Glomerular endothelial cell (primary cell): ENCODE data around the gene KRTAP10-2. TPM values are rescaled to one million over a fixed set of nuclear protein-coding genes. Genes with fewer than 3 reads are reported as not detected.

Experiments used
- DNase-seq: peaks from one replicate; pipeline ENCODE4 v3.0.0-alpha.2; 2011; ENCODE audit warnings: low read depth, low spot score; ENCODE audit errors: extremely low read depth
- total RNA-seq: library from RNA; depleted of rRNA; stranded (reverse); fragments of >200 nt; gene quantifications from 2 replicates; pipeline ENCODE4 v1.2.3, GENCODE V29; 2015

KRTAP10-2 gene
- total RNA-seq, 1 donor from 2014 or later, result not detected

DNA sequence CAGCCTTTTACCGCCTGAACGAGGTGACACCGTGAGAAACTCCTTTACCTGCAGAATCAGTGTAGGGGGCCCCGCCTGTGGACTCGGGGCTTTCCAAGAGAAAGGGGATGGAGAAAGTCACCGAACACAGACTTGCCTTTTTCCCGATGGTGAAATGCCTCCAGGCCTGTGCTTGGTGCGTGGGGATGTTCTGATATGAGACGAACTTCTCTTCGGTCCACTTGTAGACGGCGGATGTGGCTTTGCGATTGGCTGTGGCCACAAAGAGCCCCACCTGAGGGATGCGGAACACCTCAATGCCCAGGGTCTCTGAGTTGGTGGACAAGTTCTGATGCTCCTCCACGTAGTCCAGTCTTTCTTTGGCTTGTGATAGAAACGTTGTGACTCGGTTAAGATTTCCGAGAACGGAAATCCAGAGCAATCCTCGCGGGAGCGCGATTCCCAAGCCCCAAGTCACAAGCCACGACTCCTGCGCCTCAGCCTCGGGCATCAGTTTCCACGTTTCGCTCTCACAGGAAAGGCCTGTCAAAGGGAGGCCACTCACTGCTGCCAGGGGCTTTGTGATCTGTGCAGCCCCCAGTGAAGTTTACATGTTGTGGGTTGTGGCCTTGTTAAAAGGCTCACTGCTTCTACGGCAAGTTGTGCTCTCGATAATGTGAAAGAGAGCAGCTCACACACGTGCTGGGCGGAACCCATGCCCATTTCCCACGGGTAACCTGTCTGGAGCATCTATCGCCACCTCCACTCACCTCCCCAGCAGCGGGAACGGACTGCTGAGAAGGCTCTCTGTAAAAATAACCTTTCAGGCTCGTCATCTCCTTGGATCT lies 23.9 kb downstream of the KRTAP10-2 start:
- DNase-seq, result no peak

DNA sequence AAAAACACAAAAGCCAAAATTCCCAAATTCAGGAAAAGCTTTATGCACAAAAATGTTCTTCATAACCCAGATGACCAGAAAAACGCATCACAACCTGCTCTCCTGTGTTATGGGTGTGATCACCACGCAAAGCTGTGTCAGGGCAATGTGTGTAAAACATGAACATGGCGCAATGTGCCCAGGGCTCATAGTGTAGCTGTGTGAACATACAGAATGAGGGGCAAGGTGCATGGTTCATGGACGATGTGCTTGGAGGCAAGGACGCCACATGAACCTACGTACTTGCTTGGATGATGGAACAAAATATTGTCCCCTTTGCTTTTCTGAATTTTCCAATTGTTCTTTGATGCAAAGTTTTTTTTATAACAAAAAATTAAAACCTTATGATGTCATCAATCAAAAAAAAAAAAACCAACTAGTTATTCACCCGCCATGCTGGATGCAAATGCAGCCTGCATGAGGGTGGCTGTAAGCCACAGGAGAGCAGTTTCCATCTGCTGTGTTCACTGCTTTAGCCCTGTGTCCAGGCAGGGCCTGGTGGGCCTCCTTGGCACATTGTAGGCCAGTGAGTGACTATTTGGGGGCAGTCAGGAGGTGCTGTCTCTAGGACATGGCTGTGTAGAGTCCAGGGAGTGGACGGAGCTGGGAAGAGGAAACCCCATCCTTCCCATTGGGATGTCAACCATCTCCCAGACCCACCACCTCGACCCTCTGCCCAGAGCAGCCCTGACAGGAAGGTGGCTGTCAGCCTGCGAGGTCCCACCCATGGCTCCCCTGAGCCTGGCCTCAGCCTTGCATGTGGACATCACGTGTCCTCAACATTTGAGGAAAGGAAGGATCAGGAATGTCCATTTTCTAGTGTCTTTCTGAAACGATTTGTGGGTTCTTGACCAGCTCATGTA lies 25.0 kb downstream of the KRTAP10-2 start:
- no peak for DNase-seq

DNA sequence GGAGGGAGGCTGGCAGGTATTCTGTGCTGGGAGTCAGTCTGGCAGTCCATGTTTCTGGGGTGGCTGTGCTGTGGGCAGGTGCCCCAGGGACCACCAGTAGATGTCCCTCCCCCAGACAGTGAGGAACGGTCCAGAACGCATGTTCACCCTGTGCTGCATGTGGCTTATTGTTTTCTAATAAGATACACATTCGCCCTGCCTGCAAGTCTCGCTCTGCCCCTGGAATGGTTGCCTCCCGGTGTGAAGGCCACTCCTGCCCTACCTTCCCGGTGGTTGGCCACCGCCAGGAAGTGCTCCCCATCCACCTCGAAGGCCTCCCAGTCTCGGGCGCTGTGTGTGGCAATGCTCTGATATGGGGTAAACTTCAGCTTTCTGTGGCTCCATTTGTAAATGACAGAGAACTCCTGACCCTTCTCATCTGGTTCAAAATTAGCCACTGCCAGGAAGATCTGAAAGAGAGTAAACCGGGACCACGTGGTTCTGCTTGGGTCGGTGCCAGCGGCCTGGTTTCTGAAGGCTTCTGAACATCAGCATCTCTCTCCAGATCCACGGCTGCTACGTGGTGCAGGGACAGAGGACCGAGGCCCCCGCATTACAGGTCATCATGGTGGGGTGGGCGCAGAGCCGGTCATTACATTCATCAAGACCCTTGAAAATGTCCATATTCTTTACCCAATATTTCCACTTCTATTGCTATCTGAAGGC lies 25.8 kb downstream of the KRTAP10-2 start:
- DNase-seq, result no peak

DNA sequence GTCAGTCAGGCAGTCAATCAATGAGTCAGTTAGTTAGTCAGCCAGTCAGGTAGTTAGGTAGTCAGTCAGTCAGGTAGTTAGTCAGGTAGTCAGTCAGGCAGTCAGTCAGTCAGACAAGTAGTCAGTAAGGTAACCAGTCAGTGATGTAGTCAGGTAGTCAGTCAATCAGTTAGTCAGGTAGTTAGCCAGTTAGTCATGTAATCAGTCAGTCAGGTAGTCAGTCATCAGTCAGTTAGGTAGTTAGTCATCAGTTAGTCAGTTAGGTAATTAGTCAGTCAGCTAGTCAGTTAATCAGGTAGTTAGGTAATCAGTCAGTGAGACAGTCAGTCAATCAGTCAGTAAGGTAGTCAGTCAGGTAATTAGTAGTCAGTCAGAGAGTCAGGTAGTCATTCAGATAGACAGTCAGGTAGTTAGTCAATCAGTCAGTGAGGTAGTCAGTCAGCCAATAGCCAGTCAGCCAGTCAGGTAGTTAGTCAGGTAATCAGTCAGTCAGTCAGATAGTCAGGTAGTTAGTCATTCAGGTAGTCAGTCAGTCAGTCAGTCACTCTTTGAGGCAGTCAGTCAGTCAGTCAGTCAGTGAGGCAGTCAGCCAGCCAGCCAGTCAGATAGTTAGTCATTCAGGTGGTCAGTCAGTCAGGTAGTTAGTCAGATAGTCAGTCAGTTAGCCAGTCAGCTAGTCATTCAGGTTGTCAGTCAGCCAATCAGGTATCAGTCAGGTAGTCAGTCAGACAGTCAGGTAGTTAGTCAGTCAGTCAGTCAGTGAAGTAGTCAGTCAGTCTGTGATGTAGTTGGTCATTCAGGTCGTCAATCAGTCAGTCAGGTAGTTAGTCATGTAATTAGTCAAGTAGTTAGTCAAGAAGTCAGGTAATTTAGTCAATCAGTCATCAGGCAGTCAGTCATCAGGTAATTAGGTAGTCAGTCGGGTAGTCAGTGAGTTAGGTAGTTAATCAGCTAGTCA lies 26.6 kb downstream of the KRTAP10-2 start:
- no peak for DNase-seq

DNA sequence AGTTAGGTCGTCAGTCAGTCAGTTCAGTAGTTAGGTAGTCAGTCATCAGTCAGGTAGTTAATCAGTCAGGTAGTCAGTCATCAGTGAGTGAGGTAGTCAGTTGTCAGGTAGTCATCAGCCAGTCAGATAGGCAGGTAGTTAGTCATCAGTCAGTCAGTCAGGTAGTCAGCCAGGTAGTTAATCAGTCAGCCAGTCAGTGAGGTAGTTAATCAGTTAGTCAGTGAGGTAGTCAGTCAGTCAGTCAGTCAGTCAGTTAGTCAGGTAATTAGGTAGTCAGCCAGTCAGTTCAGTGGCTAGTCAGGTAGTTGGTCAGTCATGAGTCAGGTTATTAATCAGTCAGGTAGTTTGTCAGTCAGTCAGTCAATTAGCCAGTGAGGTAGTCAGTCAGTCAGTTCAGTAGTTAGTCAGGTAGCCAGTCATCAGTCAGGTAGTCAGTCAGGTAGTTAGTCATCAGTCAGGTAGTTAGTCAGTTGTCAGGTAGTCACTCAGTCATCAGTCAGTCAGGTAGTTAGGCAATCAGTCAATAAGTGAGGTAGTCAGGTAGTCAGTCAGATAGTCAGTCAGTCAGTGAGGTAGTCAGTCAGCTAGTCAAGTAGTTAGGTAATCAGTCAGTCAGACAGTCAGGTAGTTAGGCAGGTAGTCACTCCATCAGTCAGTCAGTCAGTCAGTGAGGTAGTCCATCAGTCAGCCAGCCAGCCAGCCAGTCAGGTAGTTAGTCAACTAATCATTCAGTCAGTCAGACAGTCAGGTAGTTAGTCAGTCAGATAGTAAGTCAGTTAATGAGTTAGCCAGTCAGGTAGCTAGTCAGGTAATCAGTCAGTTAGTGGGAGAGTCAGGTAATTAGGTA lies 27.5 kb downstream of the KRTAP10-2 start:
- no peak for DNase-seq

DNA sequence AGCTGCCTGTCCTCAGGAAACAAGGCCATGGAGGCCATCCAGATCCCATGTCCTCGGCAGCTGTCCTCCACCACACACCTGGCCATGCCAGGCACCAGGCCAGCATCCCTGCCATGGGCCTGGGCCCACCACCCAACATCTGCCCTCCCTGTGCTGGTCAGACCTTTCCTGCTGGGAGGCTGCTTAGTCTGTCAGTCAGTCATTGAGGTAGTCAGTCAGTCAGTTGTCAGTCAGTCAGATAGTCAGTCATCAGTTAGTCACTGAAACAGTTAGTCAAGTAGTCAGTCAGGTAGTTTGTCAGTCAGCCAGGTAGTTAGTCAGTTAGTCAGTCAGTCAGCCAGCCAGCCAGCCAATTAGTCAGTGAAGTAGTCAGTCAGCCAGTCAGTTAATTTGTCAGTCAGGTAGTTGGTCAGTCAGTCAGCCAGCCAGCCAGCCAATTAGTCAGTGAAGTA lies 28.5 kb downstream of the KRTAP10-2 start:
- no peak for DNase-seq

DNA sequence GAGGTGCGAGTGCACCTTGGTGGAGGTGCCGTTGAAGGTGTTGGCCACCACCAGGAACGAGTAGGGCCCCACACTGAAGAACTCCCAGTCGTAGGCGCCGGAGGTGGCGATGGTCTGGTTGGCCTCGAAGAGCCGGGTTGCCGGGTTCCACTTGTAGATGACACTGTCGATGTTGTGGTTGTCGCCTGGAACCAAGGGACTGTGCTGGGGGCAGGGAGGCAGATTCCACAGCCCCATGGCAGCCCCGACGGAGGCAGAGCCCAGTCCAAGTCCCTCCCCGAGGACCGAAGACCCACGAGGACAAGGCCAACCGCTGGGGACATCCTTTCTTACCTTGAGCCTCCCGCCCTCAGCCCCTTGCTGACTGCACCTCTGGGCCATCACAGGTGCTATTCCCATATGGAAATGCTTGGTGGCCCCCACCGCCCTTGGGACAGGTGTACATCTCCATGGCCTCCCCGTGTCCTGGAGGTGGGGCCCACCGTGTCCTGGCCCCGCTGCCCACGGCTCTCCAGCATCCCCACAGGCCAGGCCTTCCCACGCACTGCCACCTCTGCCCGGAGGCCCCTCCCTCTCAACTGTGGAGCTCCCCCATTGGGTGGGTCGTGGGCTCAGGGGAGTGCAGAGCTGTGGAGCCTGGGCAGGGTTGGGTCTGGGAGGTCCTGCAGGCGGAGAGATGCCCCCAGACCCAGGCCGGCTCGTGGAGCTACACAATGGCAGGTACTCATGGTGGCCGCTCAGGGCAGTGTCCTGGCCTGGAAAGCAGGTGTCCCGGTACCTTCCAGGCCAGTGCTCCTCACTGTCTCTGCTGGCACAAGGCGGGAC lies 29.2 kb downstream of the KRTAP10-2 start:
- no peak for DNase-seq

DNA sequence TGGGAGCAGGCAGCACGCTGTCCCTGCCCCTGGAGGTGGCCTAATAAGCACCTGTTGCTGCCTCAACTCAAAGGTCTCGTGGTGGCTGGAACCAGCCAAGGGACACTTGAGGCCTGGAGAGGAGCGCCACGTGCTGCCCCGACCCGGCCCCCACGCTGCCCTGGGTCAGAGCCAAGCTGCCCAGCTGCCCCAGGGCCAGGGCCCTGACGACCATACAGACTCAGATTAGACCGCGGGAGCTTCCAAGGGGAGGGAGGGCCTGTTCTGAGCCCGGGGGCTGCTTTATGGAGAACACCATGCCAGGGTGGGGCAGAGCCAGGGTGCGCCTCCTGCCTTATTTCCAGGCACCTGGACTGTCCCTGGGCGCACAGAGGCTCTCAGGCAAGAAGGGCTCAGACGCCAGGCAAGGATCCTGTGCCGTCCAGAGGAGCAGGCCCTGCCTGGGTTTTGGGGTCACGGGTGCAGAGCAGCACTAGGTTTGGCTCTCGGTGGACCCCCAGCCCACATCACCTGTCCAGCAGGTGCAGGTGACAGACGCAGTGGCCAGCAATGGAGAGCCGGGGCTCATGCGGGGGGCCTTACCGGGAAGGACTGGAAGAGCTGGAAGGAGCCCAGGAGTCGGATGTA lies 29.9 kb downstream of the KRTAP10-2 start:
- no peak for DNase-seq

DNA sequence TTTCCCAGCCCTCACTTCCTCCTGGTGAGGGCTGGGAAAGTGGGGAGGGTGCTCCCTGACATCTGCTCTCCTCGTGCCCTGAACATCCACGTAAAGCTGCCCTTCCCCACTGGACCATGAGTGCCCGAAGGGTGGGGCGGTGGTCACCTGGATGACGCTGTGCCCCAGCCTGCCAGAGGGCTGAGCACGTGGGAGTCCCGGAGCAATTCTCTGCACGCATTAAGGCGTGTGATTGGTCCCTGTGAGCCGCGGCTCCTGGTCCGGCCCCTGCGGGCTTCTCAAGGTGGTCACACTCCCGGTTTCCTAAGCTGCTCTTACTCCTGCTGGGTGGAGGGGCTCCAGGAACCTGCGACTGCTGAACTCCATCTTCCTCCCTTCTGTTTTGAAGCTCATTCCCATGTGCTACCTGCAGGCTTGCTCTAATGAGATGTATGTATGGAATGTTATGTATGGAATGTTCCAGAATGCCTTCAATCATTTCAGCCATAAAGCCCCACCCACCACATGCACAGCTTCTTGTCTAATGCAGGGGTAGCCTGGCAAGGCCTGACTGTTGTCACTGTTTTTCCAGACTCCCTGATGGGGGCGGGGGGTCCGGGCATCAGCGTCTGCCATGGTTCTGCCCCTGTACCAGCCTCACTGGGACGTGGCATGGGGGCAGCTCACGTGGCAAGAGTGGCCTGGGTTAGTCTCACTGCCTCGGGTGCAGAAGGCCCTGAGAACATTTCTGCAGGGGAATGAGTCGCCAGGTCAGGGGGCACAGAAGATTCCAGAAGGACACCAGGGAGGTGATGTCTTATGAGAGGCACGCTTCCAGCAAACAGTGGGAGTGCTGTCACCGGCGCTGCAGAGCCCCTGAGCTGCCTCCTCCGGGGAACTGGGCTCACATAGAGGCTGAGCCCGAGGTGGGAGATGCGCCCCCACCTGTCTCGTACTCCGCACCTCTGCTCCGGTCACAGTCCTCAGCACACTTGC lies 30.7 kb downstream of the KRTAP10-2 start:
- no peak for DNase-seq

DNA sequence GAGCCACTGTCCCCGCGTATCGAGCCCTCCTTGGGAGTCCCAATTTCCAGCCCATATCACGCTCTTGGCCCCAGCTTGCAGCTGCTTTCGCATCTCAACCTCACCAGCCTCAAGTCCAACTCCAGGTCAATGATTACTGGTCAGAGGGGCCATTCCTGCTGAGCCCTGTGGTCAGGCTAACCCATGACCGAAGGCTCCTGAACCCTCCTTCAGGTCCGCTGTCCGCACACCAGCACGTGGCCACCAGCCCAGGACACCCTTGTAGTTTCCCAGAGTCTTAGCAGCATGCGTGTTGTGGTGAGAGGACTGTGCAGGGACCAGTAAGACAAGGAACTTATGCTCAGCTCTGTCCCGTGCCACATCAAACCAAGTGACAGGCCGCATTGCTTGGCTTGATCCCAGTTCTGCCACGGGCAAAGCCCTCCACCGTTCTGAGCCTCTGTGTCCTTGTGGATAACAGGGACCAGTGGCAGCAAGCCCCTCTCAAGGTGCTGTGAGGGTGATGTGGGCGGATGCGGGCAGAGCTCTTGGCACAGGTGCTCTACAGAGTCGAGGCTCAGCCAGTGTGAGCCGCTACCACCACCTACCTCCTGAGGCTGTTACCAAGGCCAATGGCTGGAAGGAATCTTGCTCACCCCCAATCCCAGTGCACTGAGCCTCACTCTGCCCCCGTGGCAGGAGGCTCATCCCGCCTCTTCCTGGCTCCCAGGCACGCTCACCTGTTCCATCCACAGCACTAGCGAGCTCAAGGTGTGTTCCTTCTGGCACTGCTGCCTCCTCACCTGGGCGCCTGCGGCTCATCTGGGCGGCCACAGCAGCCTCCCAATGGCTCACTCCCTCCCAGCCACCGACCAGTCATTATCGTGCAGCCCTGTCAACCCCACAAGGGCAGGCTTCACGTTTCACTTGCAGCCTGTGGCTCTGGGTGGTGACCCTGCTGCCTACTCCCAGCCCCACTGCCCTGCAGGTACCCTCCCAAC lies 31.7 kb downstream of the KRTAP10-2 start:
- DNase-seq, result no peak

DNA sequence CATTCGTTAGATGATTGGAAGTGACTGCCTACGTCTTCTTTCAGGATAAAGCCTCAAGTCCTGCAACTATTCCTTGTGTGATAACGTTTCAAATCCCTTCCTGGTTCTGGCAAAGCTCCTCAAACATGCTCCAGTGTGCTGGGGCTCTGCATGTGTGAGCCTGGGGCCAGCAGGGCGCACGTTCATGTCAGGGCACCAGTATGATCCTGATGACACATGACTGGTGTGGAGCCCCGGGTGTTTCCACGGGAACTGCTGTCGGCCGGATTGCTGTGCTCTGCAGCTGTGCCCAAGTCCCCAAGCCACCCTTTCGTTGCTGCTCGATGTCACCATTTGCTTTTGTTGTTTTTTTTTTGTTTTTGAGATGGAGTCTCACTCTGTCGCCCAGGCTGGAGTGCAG lies 32.6 kb downstream of the KRTAP10-2 start:
- no peak for DNase-seq

DNA sequence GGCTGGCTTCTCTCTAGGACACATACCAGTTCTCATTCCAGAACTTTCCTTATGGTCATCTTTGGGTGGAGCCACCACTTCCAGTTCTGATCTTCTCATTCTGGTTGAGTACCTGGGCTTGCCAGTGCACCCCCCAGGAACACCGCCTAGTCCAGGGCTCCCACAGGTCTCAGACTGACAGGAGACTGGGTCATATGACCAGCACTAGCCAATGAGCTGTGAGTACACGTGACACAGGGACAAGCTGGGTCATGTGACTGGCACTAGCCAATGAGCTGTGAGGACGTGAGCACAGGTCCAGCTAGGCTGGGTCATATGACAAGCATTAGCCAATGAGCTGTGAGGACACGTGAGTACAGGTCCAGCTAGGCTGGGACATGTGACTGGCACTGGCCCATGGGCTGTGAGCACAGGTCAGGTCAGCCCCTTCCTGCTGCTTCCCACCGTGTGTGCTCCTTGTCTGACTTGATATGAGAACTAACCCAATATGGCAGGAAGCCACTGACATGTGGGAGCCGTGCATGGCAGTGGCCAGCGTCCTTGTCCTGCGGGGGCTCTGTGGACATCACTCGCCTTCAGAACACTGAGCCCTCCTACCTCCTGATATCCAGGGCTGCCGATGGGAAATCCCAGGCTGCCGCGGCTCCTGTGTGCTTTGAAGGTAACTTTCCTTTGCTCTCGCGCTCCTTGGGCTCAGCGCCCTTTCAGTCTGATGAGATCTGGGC lies 34.0 kb downstream of the KRTAP10-2 start:
- DNase-seq, result no peak

DNA sequence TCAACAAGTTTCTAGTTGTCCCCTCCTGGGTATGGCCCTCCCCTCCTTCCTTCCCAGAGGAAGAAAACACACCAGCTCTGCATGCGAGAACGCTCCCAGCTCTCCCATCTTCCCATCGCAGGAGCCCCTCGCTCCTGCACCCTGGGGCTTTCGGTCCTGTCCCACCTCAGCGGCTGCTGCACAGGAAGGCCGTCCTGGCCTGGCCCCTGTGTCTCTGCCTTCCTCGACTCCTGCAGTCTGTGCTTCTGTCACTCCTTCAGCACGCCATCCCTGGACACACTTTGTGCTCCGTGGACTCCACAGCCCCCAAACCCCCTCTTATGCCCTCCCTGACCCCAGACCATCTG lies 34.5 kb downstream of the KRTAP10-2 start:
- no peak for DNase-seq

DNA sequence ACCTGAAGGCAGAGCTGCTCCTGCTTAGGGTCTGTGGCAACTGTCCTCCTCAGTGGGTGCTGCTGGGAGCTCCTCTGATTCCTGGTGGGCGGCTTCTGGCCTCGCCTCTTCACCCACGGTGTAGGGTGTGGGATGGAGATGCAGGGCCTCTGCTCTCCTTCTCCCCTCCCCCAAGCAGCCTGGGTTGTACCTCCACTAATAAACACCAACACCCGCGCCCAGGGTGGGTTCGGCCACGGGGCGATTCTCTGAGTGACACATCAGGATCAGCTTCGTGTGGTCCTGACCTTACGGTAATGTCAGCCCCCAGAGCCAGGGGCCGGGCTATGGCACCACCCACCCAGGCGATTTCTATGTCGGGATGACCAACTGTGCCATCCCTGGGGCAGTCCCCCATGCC lies 35.0 kb downstream of the KRTAP10-2 start:
- no peak for DNase-seq
